OCI-LY7 (cell line): ENCODE results near the gene MED22. TPM values are rescaled to one million over a fixed set of nuclear protein-coding genes. Genes with fewer than 3 reads are reported as not detected.

Source experiments
- BruUV-seq: library from RNA; stranded (reverse); fragments of 400-500 nt; replicated peaks from 2 replicates; lab custom pipeline; 2021; lab: Mats Ljungman, UMichigan
- CTCF ChIA-PET: fragments of 300-600 bp; sonication (Branson Sonifier 250); formaldehyde crosslinking; loops from one replicate; lab custom pipeline; 2022; ENCODE audit warnings: antibody characterized with exemption; ENCODE audit not compliant: unreplicated experiment; lab: Charles Lee
- POLR2A ChIA-PET: fragments of 300-600 bp; sonication (Branson Sonifier 250); formaldehyde crosslinking; loops from one replicate; lab custom pipeline; 2022; ENCODE audit warnings: antibody characterized with exemption; lab: Charles Lee
- DNase-seq: peaks from one replicate; pipeline ENCODE4 v3.0.0-alpha.2; 2015; ENCODE audit warnings: low spot score
- H2AFZ ChIP-seq: fragments of 200-600 bp; sonication (generic), shearing (Covaris generic); 2 replicates; pipeline ENCODE4 v1.6.1; 2014; ENCODE audit warnings: mild to moderate bottlenecking, antibody characterized with exemption, low read length, moderate library complexity
- H3K27ac ChIP-seq: fragments of 200-600 bp; sonication (generic); 2 replicates; pipeline ENCODE4 v1.5.1; 2014; ENCODE audit warnings: mixed run types, low read depth, mild to moderate bottlenecking, moderate library complexity, low read length, inconsistent platforms; ENCODE audit not compliant: poor library complexity, severe bottlenecking
- H3K36me3 ChIP-seq: fragments of 200-600 bp; sonication (generic); 2 replicates; pipeline ENCODE4 v1.6.1; 2014; ENCODE audit warnings: mild to moderate bottlenecking, antibody characterized with exemption, low read length, moderate library complexity, mixed read lengths; ENCODE audit not compliant: insufficient read depth
- H3K4me1 ChIP-seq: fragments of 200-600 bp; sonication (generic); 2 replicates; pipeline ENCODE4 v1.5.1; 2014; ENCODE audit warnings: mild to moderate bottlenecking, low read length; ENCODE audit not compliant: insufficient read depth, poor library complexity, severe bottlenecking
- H3K4me2 ChIP-seq: fragments of 200-600 bp; sonication (generic); 2 replicates; pipeline ENCODE4 v1.6.1; 2014; ENCODE audit warnings: mild to moderate bottlenecking, low read length
- H3K4me3 ChIP-seq: fragments of 200-600 bp; sonication (generic); 2 replicates; pipeline ENCODE4 v1.5.1; 2014; ENCODE audit warnings: mild to moderate bottlenecking, low read depth, low read length; ENCODE audit not compliant: poor library complexity, severe bottlenecking
- H3K79me2 ChIP-seq: fragments of 200-600 bp; sonication (generic); 2 replicates; pipeline ENCODE4 v1.6.1; 2016; ENCODE audit warnings: low read depth, mild to moderate bottlenecking, low read length, moderate library complexity, mixed read lengths; ENCODE audit not compliant: insufficient read depth
- H3K9me2 ChIP-seq: fragments of 200-600 bp; sonication (generic); 2 replicates; pipeline ENCODE4 v1.6.1; 2016; ENCODE audit warnings: mild to moderate bottlenecking, low read length, mixed read lengths; ENCODE audit not compliant: insufficient read depth
- H3K9me3 ChIP-seq: fragments of 200-600 bp; sonication (generic); 2 replicates; pipeline ENCODE4 v1.6.1; 2014; ENCODE audit warnings: mild to moderate bottlenecking, mixed run types, low read length, mixed read lengths
- H4K20me1 ChIP-seq: fragments of 200-600 bp; sonication (generic); 2 replicates; pipeline ENCODE4 v1.6.1; 2014; ENCODE audit warnings: mild to moderate bottlenecking, antibody characterized with exemption, low read length, moderate library complexity, mixed read lengths; ENCODE audit not compliant: insufficient read depth
- EZH2phosphoT487 ChIP-seq: fragments of 200-600 bp; sonication (generic); IDR thresholded peaks from 2 replicates; pipeline ENCODE4 v1.6.1; 2018; ENCODE audit warnings: low read depth, borderline replicate concordance, mild to moderate bottlenecking, mixed run types, antibody characterized with exemption, low read length, moderate library complexity, mixed read lengths
- intact Hi-C: fragments of 100-400 bp; cut with micrococcal nuclease; formaldehyde crosslinking; loops from one replicate; pipeline ENCODE4 v1.10.0; 2022; ENCODE audit not compliant: unreplicated experiment
- total RNA-seq, 2 experiments: library from RNA; depleted of rRNA in 1 of 2; stranded (reverse); fragments of >200 nt in 1 of 2; shearing (Covaris generic) in 1 of 2; gene quantifications; 2 replicates each; pipeline ENCODE4 v1.2.3, GENCODE V29; 2014 to 2022
- TF ChIP-seq, protein P1 (sequence below): fragments of 200-600 bp; sonication (generic); conservative IDR thresholded peaks from 2 replicates; pipeline ENCODE4 v1.5.1; 2014; ENCODE audit warnings: mild to moderate bottlenecking, antibody characterized with exemption, low read length, moderate library complexity, mixed read lengths

The MED22 gene
- total RNA-seq, 2 experiments from 2014 or later = 52.0 to 62.1 TPM

DNA sequence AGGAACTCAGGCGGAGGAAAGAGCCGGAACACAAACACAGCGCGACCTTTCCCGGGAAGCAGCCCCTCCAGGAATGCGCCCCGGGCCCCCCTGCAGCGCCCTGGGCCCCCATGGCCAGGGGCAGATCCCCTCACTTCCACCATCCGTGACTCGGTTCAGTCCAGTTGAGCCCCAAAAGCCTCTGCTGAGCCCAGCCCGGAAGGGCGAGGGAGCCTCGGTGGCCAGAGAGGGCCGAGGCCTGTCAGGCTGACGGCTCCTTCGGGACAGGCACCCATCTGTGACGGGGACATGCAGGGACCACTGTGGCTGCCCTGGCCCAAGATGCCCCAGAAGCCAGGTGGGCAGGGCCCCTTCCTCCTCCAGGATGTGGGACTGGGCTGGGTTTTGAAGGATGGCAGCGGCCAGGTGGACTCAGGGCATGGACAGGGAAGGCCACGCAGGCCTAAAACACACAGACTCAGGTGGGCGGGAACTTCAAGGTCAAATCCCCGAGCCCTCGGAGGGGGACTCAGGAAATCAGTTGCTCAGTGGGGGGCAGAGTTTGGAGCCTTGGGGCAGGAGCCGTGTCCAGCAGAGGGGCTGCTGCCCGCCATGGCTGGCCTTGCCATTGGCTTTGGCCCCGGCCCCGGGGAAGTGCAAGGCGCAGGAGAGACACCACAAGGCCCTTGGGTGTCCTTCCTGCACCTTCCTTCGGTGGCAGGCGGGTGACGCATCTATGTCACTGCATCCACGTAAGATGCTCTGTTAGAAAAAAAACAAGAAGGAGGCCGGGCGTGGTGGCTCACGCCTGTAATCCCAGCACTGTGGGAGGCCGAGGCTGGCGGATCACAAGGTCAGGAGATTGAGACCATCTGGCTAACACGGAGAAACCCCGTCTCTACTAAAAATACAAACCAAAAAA lies 43.2 kb downstream of the MED22 start:
- H3K79me2 ChIP-seq = no peaks in the 10 kb centered on the region
- no peaks in the 10 kb centered on the region for H4K20me1 ChIP-seq
- H2AFZ ChIP-seq = no peak overlapping the region
- no peak overlapping the region for H3K4me2 ChIP-seq
- H3K27ac ChIP-seq = no peak overlapping the region
- H3K4me1 ChIP-seq = no peaks in the 10 kb centered on the region
- no peaks in the 10 kb centered on the region for H3K9me2 ChIP-seq
- POLR2A ChIA-PET = no interaction called here
- intact Hi-C loops = no loop called here
- CTCF ChIA-PET = no interaction called here
- no peak overlapping the region for H3K4me3 ChIP-seq
- BruUV-seq = no TSS peak
- TF ChIP-seq, protein P1, sequence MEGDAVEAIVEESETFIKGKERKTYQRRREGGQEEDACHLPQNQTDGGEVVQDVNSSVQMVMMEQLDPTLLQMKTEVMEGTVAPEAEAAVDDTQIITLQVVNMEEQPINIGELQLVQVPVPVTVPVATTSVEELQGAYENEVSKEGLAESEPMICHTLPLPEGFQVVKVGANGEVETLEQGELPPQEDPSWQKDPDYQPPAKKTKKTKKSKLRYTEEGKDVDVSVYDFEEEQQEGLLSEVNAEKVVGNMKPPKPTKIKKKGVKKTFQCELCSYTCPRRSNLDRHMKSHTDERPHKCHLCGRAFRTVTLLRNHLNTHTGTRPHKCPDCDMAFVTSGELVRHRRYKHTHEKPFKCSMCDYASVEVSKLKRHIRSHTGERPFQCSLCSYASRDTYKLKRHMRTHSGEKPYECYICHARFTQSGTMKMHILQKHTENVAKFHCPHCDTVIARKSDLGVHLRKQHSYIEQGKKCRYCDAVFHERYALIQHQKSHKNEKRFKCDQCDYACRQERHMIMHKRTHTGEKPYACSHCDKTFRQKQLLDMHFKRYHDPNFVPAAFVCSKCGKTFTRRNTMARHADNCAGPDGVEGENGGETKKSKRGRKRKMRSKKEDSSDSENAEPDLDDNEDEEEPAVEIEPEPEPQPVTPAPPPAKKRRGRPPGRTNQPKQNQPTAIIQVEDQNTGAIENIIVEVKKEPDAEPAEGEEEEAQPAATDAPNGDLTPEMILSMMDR = no peak
- no peak for TF ChIP-seq EZH2phosphoT487
- no peak for DNase-seq
- 0 out of 2 replicates have a peak, but pooled peaks cover 4% of the 10 kb centered on the region for H3K9me3 ChIP-seq
- no peaks in the 10 kb centered on the region for H3K36me3 ChIP-seq

DNA sequence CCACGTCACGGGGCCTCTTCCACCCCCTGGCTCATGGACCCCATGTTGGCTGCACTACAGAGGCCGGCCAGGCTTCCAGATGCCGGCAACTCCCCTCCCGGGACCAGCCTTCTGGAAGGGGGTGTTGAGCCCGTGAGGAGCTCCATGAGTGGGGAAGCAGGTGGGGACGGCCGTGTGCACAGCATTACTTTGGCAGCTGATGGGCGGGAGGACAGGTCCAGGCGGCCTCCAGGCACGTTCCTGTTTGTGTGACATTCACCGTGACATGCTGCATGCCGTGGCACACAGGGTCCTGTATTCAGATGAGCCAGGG lies 43.8 kb downstream of the MED22 start:
- Histone ChIP-seq H3K27ac (no peak overlapping the region), H4K20me1 (no peaks in the 10 kb centered on the region), H3K4me1 (no peaks in the 10 kb centered on the region), H3K4me2 (no peak overlapping the region), H3K79me2 (no peaks in the 10 kb centered on the region), H3K9me3 (no peaks in the 10 kb centered on the region), H3K36me3 (no peaks in the 10 kb centered on the region), H3K4me3 (no peak overlapping the region), H3K9me2 (no peaks in the 10 kb centered on the region), H2AFZ (no peak overlapping the region)
- BruUV-seq = no TSS peak
- intact Hi-C loops = no loop called here
- ChIA-PET CTCF (interaction anchor here (0.6 kb wide), 1 partner anchor 1016 kb away, joined by 8 read pairs; no protein-coding TSS in a partner anchor), POLR2A (no interaction called here)
- DNase-seq = no peak
- no peak for TF ChIP-seq EZH2phosphoT487
- TF ChIP-seq, protein P1 = no peak
